HG03575 (cell line): ENCODE measurements around the gene SMIM14.
"Not testable (repeated sequence)": the region's sequence is repeated elsewhere in the genome, so short reads cannot be mapped to it uniquely, and the experiment has no call there.

Experiments used
- ATAC-seq: cut with Tn5 transposase; IDR thresholded peaks from one replicate; pipeline ENCODE4 v1.9.1; 2021; ENCODE audit not compliant: unreplicated experiment, insufficient number of reproducible peaks, low FRiP score; ENCODE audit errors: extremely low read depth

SMIM14 gene

GRCh38 chr4:39649639-39650265, 11.1 kb upstream of the SMIM14 start:
- ATAC-seq = no peak

GRCh38 chr4:39648827-39649558, 10.3 kb upstream of the SMIM14 start:
- no peak for ATAC-seq

GRCh38 chr4:39648213-39648612, 9.5 kb upstream of the SMIM14 start:
- no peak for ATAC-seq

- no peak for ATAC-seq
Observed at GRCh38 chr4:39642885-39643552, 4.4 kb upstream of the SMIM14 start.

- no peak for ATAC-seq
Observed at GRCh38 chr4:39641451-39641850, 2.8 kb upstream of the SMIM14 start.

GRCh38 chr4:39637586-39638353, 895 bp downstream of the SMIM14 start:
- ATAC-seq = no peak

- ATAC-seq = no peak
Observed at GRCh38 chr4:39637221-39637585, 1.5 kb downstream of the SMIM14 start.

- ATAC-seq = no peak
Observed at GRCh38 chr4:39636531-39637184, 2.0 kb downstream of the SMIM14 start.

GRCh38 chr4:39635023-39635422, 3.6 kb downstream of the SMIM14 start:
- ATAC-seq = no peak

- no peak for ATAC-seq
Observed at GRCh38 chr4:39631700-39632079, 7.0 kb downstream of the SMIM14 start.

GRCh38 chr4:39627413-39627812, 11.3 kb downstream of the SMIM14 start:
- no peak for ATAC-seq

- ATAC-seq = no peak
Observed at GRCh38 chr4:39626913-39627312, 11.8 kb downstream of the SMIM14 start.

- ATAC-seq = no peak
Observed at GRCh38 chr4:39626261-39626660, 12.4 kb downstream of the SMIM14 start.

GRCh38 chr4:39621582-39621981, 17.1 kb downstream of the SMIM14 start:
- no peak for ATAC-seq

- ATAC-seq = no peak
Observed at GRCh38 chr4:39620551-39621313, 17.9 kb downstream of the SMIM14 start.

GRCh38 chr4:39617534-39617933, 21.1 kb downstream of the SMIM14 start:
- no peak for ATAC-seq

GRCh38 chr4:39616651-39617050, 22.0 kb downstream of the SMIM14 start:
- ATAC-seq = no peak

GRCh38 chr4:39616112-39616511, 22.6 kb downstream of the SMIM14 start:
- not testable (repeated sequence) for ATAC-seq
